Immature natural killer cell (primary cell): ENCODE results near the gene TBC1D14. TPM values are rescaled to one million over a fixed set of nuclear protein-coding genes. Genes with fewer than 3 reads are reported as not detected.
A peak's percentile ranks its signal among the peaks of the same experiment; 100 is the strongest.

Experiments
- DNase-seq, 3 donors: peaks; one replicate each; pipeline ENCODE4 v3.0.0; 2022; ENCODE audit warnings: mixed read lengths in 1 of 3
- H3K27ac Mint-ChIP-seq, 6 donors: one replicate each; pipeline ENCODE4 v1.8.0; 2020; ENCODE audit warnings: mixed read lengths in 6 of 6, mild to moderate bottlenecking in 5 of 6, inconsistent platforms in 4 of 6, moderate library complexity in 3 of 6
- H3K27me3 Mint-ChIP-seq, 3 donors: one replicate each; pipeline ENCODE4 v1.8.0; 2020 to 2021; ENCODE audit warnings: low read depth in 3 of 3, mild to moderate bottlenecking in 3 of 3, mixed read lengths in 3 of 3, moderate library complexity in 3 of 3, inconsistent platforms in 1 of 3
- H3K36me3 Mint-ChIP-seq, 3 donors: one replicate each; pipeline ENCODE4 v1.8.0; 2020; ENCODE audit warnings: mixed read lengths in 3 of 3, inconsistent platforms in 2 of 3, mild to moderate bottlenecking in 2 of 3
- H3K4me1 Mint-ChIP-seq, 2 donors: one replicate each; pipeline ENCODE4 v1.8.0; 2020; ENCODE audit warnings: inconsistent platforms in 2 of 2, mild to moderate bottlenecking in 2 of 2, mixed read lengths in 2 of 2, moderate library complexity in 1 of 2
- H3K4me3 Mint-ChIP-seq, 5 donors: one replicate each; pipeline ENCODE4 v1.8.0; 2020; ENCODE audit warnings: mild to moderate bottlenecking in 5 of 5, mixed read lengths in 5 of 5, inconsistent platforms in 3 of 5, moderate library complexity in 3 of 5
- H3K9me3 Mint-ChIP-seq, 6 donors: one replicate each; pipeline ENCODE4 v1.8.0; 2020; ENCODE audit warnings: mild to moderate bottlenecking in 6 of 6, mixed read lengths in 6 of 6, inconsistent platforms in 4 of 6, moderate library complexity in 3 of 6
- polyA plus RNA-seq, 3 donors: library from polyadenylated mRNA; unstranded; fragments of 300-500 nt; fragmentation: Illumina TruSeq; gene quantifications; one replicate each; pipeline ENCODE4 v1.2.3, GENCODE V29; 2021

The TBC1D14 gene
- polyA plus RNA-seq, 3 donors from 2014 or later = 25.6 to 39.8 (median 26.6) TPM

- no peak overlapping the region for H3K4me3 Mint-ChIP-seq
- no peak for DNase-seq
- no peaks in the 10 kb centered on the region for H3K9me3 Mint-ChIP-seq
- no peaks in the 10 kb centered on the region for H3K4me1 Mint-ChIP-seq
- peaks cover 4 to 6% (median 4%) of the 10 kb centered on the region in 3 donors for H3K36me3 Mint-ChIP-seq
- peaks cover 0 to 3% (median 0%) of the 10 kb centered on the region in 3 donors for H3K27me3 Mint-ChIP-seq
- no peak overlapping the region for H3K27ac Mint-ChIP-seq
Observed at GRCh38 chr4:7021355-7021754, 111.7 kb downstream of the TBC1D14 start.

- DNase-seq = no peak
- no peaks in the 10 kb centered on the region for H3K4me1 Mint-ChIP-seq
- H3K4me3 Mint-ChIP-seq = no peak overlapping the region
- H3K36me3 Mint-ChIP-seq = peaks cover 4 to 6% (median 6%) of the 10 kb centered on the region in 3 donors
- H3K27me3 Mint-ChIP-seq = peaks cover 0 to 3% (median 0%) of the 10 kb centered on the region in 3 donors
- H3K9me3 Mint-ChIP-seq = no peaks in the 10 kb centered on the region
- H3K27ac Mint-ChIP-seq = peak overlapping the region in 1 of 6 donors; percentile 57
Observed at GRCh38 chr4:7021930-7022664, 112.5 kb downstream of the TBC1D14 start.

GRCh38 chr4:7023486-7023885 lies 113.9 kb downstream of the TBC1D14 start:
- DNase-seq = no peak
- Mint-ChIP-seq H3K27me3 (peaks cover 0 to 7% (median 4%) of the 10 kb centered on the region in 3 donors), H3K4me1 (no peaks in the 10 kb centered on the region), H3K9me3 (no peaks in the 10 kb centered on the region), H3K27ac (peak overlapping the region in 1 of 6 donors; percentile 13), H3K36me3 (peaks cover 0 to 17% (median 10%) of the 10 kb centered on the region in 3 donors), H3K4me3 (no peak overlapping the region)

- peaks cover 0 to 7% (median 4%) of the 10 kb centered on the region in 3 donors for H3K27me3 Mint-ChIP-seq
- H3K4me1 Mint-ChIP-seq = no peaks in the 10 kb centered on the region
- no peak for DNase-seq
- no peaks in the 10 kb centered on the region for H3K9me3 Mint-ChIP-seq
- peaks cover 0 to 17% (median 6%) of the 10 kb centered on the region in 3 donors for H3K36me3 Mint-ChIP-seq
- no peak overlapping the region for H3K27ac Mint-ChIP-seq
- no peak overlapping the region for H3K4me3 Mint-ChIP-seq
Observed at GRCh38 chr4:7023901-7024300, 114.3 kb downstream of the TBC1D14 start.

- no peaks in the 10 kb centered on the region for H3K4me1 Mint-ChIP-seq
- peaks cover 0 to 7% (median 4%) of the 10 kb centered on the region in 3 donors for H3K27me3 Mint-ChIP-seq
- peaks cover 0 to 17% (median 6%) of the 10 kb centered on the region in 3 donors for H3K36me3 Mint-ChIP-seq
- no peaks in the 10 kb centered on the region for H3K9me3 Mint-ChIP-seq
- H3K27ac Mint-ChIP-seq = no peak overlapping the region
- no peak overlapping the region for H3K4me3 Mint-ChIP-seq
- no peak for DNase-seq
Observed at GRCh38 chr4:7024336-7024890, 114.8 kb downstream of the TBC1D14 start.

- Mint-ChIP-seq H3K27me3 (peaks cover 0 to 9% (median 4%) of the 10 kb centered on the region in 3 donors), H3K27ac (no peak overlapping the region), H3K36me3 (peaks cover 0 to 17% (median 6%) of the 10 kb centered on the region in 3 donors), H3K9me3 (no peaks in the 10 kb centered on the region), H3K4me1 (no peaks in the 10 kb centered on the region), H3K4me3 (no peak overlapping the region)
- no peak for DNase-seq
Observed at GRCh38 chr4:7025040-7025602, 115.5 kb downstream of the TBC1D14 start.

GRCh38 chr4:7026107-7026506 lies 116.5 kb downstream of the TBC1D14 start:
- H3K4me1 Mint-ChIP-seq = no peaks in the 10 kb centered on the region

GRCh38 chr4:7027284-7027683 lies 117.7 kb downstream of the TBC1D14 start:
- H3K27ac Mint-ChIP-seq = no peak overlapping the region
- peaks cover 0 to 11% (median 4%) of the 10 kb centered on the region in 3 donors for H3K27me3 Mint-ChIP-seq
- H3K9me3 Mint-ChIP-seq = no peaks in the 10 kb centered on the region
- no peak for DNase-seq
- no peak overlapping the region for H3K4me3 Mint-ChIP-seq
- no peaks in the 10 kb centered on the region for H3K4me1 Mint-ChIP-seq
- peaks cover 7 to 26% (median 20%) of the 10 kb centered on the region in 3 donors for H3K36me3 Mint-ChIP-seq

More at GRCh38 chr4:7026107-7026506, 116.5 kb downstream of the TBC1D14 start:
- DNase-seq = no peak
- peak overlapping the region in 1 of 6 donors; percentile 25 for H3K27ac Mint-ChIP-seq
- peaks cover 0 to 11% (median 4%) of the 10 kb centered on the region in 3 donors for H3K27me3 Mint-ChIP-seq
- no peaks in the 10 kb centered on the region for H3K9me3 Mint-ChIP-seq
- H3K36me3 Mint-ChIP-seq = peaks cover 7 to 22% (median 14%) of the 10 kb centered on the region in 3 donors
- no peak overlapping the region for H3K4me3 Mint-ChIP-seq

GRCh38 chr4:7027913-7028312 lies 118.3 kb downstream of the TBC1D14 start:
- Mint-ChIP-seq H3K27me3 (peaks cover under 1 to 12% (median 4%) of the 10 kb centered on the region in 3 donors), H3K9me3 (no peaks in the 10 kb centered on the region), H3K4me3 (no peak overlapping the region), H3K4me1 (no peaks in the 10 kb centered on the region), H3K36me3 (peaks cover 7 to 27% (median 23%) of the 10 kb centered on the region in 3 donors), H3K27ac (peak overlapping the region in 1 of 6 donors; percentile 37)
- no peak for DNase-seq

GRCh38 chr4:7029212-7029611 lies 119.6 kb downstream of the TBC1D14 start:
- H3K4me1 Mint-ChIP-seq = no peaks in the 10 kb centered on the region
- no peak overlapping the region for H3K27ac Mint-ChIP-seq
- DNase-seq = no peak
- H3K36me3 Mint-ChIP-seq = peaks cover 7 to 27% (median 23%) of the 10 kb centered on the region in 3 donors
- peaks cover 2 to 13% (median 4%) of the 10 kb centered on the region in 3 donors for H3K27me3 Mint-ChIP-seq
- no peak overlapping the region for H3K4me3 Mint-ChIP-seq
- no peaks in the 10 kb centered on the region for H3K9me3 Mint-ChIP-seq

GRCh38 chr4:7029921-7030320 lies 120.3 kb downstream of the TBC1D14 start:
- Mint-ChIP-seq H3K9me3 (no peaks in the 10 kb centered on the region), H3K4me3 (no peak overlapping the region), H3K4me1 (no peaks in the 10 kb centered on the region), H3K36me3 (peaks cover 7 to 27% (median 22%) of the 10 kb centered on the region in 3 donors), H3K27ac (peak overlapping the region in 1 of 6 donors; percentile 69), H3K27me3 (peaks cover 2 to 13% (median 4%) of the 10 kb centered on the region in 3 donors)
- no peak for DNase-seq

- Mint-ChIP-seq H3K9me3 (no peaks in the 10 kb centered on the region), H3K4me3 (peak overlapping the region in 1 of 5 donors; percentile 7), H3K4me1 (no peaks in the 10 kb centered on the region), H3K27ac (peak overlapping the region in 1 of 6 donors; percentile 7), H3K36me3 (peaks cover 7 to 27% (median 20%) of the 10 kb centered on the region in 3 donors), H3K27me3 (peaks cover 2 to 13% (median 4%) of the 10 kb centered on the region in 3 donors)
- DNase-seq = no peak
Observed at GRCh38 chr4:7030856-7031255, 121.2 kb downstream of the TBC1D14 start.

- peaks cover 2 to 10% (median 4%) of the 10 kb centered on the region in 3 donors for H3K27me3 Mint-ChIP-seq
- DNase-seq = no peak
- no peaks in the 10 kb centered on the region for H3K9me3 Mint-ChIP-seq
Observed at GRCh38 chr4:7031558-7032449, 122.2 kb downstream of the TBC1D14 start.

More at GRCh38 chr4:7031558-7032449, 122.2 kb downstream of the TBC1D14 start:
- no peaks in the 10 kb centered on the region for H3K4me1 Mint-ChIP-seq
- H3K4me3 Mint-ChIP-seq = no peak overlapping the region
- H3K27ac Mint-ChIP-seq = no peak overlapping the region
- H3K36me3 Mint-ChIP-seq = peaks cover 7 to 20% (median 20%) of the 10 kb centered on the region in 3 donors
